Cardiac muscle cell (in vitro differentiated cells and primary cell): ENCODE results near the gene BEND7. TPM values are rescaled to one million over a fixed set of nuclear protein-coding genes. Genes with fewer than 3 reads are reported as not detected.

Experiments
- DNase-seq, 2 donors: peaks; one replicate each; pipeline versions ENCODE4 v3.0.0 to v3.0.0-alpha.2; 2010 to 2017; ENCODE audit warnings: low read depth in 1 of 2, low spot score in 1 of 2
- H3K27ac ChIP-seq: fragments of 200-600 bp; sonication (generic); 2 replicates; pipeline ENCODE4 v1.5.1; 2016
- H3K27me3 ChIP-seq: fragments of 200-600 bp; sonication (generic); 2 replicates; pipeline ENCODE4 v1.6.0; 2016; ENCODE audit warnings: control low read depth
- H3K36me3 ChIP-seq: fragments of 200-600 bp; sonication (generic); 2 replicates; pipeline ENCODE4 v1.5.1; 2016; ENCODE audit warnings: control low read depth
- H3K4me1 ChIP-seq: fragments of 200-600 bp; sonication (generic); 2 replicates; pipeline ENCODE4 v1.8.1; 2017; ENCODE audit warnings: low read depth, mild to moderate bottlenecking, mixed run types
- H3K4me3 ChIP-seq: fragments of 200-600 bp; sonication (generic); 2 replicates; pipeline ENCODE4 v1.5.1; 2016; ENCODE audit warnings: mild to moderate bottlenecking
- H3K9me3 ChIP-seq: fragments of 200-600 bp; sonication (generic); 2 replicates; pipeline ENCODE4 v1.5.1; 2017; ENCODE audit warnings: low read depth, mild to moderate bottlenecking, control low read depth
- polyA plus RNA-seq: library from polyadenylated mRNA; unstranded; fragments of >200 nt; fragmentation: Nextera tagmentation; extraction: Ambion mirVana; gene quantifications from 2 replicates; pipeline ENCODE4 v1.2.1, GENCODE V29; 2016
- total RNA-seq: library from RNA; depleted of rRNA; stranded (reverse); fragments of >200 nt; gene quantifications from 2 replicates; pipeline ENCODE4 v1.2.3, GENCODE V29; 2016
- TF ChIP-seq, protein P1 (sequence below): IDR thresholded peaks from 2 replicates; pipeline ENCODE4 v1.5.1; 2012; ENCODE audit warnings: low read depth, mild to moderate bottlenecking, low read length

BEND7 gene
- total and polyA plus RNA-seq, 2 experiments from 2014 or later: 10.7 to 10.8 TPM

DNA sequence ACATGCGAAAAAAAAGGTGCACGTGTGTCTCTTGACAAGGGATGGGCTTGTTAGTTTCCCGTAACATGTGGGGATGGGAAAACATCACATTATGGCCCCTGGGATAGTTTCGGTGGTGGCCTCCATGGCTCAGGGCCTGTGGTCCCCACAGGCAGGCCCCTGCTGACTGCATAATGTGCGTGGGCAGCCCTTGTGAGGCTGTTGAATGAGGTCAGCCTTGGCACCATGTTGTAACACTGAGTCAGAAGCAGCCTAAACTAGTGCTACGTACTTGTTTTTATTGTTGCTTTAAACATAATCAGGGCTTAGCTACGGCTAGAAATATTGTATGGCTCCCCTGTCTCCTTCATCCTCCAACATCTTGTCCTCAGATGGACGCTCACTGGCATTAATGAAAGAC is 80.6 kb downstream of the BEND7 start:
- no peaks in the 10 kb centered on the region for H3K4me1 ChIP-seq
- no peak overlapping the region for H3K4me3 ChIP-seq
- TF ChIP-seq, protein P1, sequence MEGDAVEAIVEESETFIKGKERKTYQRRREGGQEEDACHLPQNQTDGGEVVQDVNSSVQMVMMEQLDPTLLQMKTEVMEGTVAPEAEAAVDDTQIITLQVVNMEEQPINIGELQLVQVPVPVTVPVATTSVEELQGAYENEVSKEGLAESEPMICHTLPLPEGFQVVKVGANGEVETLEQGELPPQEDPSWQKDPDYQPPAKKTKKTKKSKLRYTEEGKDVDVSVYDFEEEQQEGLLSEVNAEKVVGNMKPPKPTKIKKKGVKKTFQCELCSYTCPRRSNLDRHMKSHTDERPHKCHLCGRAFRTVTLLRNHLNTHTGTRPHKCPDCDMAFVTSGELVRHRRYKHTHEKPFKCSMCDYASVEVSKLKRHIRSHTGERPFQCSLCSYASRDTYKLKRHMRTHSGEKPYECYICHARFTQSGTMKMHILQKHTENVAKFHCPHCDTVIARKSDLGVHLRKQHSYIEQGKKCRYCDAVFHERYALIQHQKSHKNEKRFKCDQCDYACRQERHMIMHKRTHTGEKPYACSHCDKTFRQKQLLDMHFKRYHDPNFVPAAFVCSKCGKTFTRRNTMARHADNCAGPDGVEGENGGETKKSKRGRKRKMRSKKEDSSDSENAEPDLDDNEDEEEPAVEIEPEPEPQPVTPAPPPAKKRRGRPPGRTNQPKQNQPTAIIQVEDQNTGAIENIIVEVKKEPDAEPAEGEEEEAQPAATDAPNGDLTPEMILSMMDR: no peak
- H3K36me3 ChIP-seq: no peaks in the 10 kb centered on the region
- H3K9me3 ChIP-seq: no peaks in the 10 kb centered on the region
- H3K27ac ChIP-seq: no peak overlapping the region
- DNase-seq: peak in 1 of 2 donors; percentile 46
- no peaks in the 10 kb centered on the region for H3K27me3 ChIP-seq

DNA sequence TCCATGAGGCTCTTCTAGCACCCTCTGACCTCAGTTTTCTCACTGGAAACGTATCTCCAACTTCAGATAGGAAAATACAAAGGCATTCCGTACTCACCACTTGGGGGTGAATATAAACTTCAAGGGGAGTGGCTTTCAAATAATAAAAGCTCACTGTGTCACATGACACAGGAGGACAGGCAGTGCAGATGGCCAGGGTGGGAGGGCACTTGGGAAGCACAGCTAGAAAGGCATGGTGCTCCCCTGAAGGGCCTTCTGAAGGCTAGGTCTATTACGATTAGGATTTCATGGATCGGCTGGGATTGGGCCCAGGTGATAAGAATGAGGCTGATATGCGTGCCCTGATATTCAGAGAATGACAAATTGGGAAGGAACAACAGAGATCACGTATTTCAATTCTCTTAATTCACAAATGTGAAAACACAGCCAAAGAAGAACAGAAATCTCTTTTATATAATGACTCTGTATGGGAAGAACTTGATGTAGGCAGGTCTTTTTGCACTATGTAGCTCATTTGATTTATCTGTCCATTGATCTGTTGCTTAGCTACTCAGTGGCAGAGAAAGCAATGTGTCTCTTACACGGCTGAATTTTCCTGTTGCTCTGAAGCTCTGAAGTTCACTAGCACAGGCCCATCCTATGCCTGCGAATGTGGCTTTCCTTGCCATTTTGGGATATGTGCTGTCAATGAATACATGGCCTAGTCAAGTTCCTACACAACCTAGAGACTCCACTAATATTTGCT is 83.0 kb downstream of the BEND7 start:
- Histone ChIP-seq H3K4me1 (no peaks in the 10 kb centered on the region), H3K27me3 (peaks cover 2% of the 10 kb centered on the region), H3K36me3 (no peaks in the 10 kb centered on the region), H3K9me3 (no peaks in the 10 kb centered on the region), H3K27ac (no peak overlapping the region), H3K4me3 (no peak overlapping the region)
- TF ChIP-seq, protein P1: no peak
- no peak for DNase-seq

DNA sequence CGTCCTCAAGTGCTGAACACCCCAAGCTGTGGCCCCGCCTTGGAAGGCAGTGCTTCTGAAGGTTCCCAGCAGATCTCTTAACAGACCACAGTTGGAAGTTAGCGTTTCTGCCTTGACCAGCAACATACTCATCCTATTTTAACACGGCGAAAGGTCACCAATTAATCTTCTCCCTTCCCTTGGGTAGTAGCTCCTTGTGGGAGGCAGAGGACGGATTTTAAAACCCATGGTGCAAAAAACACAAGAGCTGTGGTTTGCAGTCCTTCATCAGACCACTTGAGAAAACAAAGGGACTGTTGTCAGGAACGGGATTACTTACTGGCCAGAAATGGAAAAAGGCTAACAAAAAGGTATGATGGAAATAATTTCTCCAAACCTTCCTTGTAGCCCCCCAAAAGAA is 87.3 kb downstream of the BEND7 start:
- Histone ChIP-seq H3K36me3 (no peaks in the 10 kb centered on the region), H3K4me3 (no peak overlapping the region), H3K27ac (no peak overlapping the region), H3K4me1 (no peaks in the 10 kb centered on the region), H3K27me3 (peaks cover 41% of the 10 kb centered on the region), H3K9me3 (no peaks in the 10 kb centered on the region)
- TF ChIP-seq, protein P1: no peak
- DNase-seq: no peak

DNA sequence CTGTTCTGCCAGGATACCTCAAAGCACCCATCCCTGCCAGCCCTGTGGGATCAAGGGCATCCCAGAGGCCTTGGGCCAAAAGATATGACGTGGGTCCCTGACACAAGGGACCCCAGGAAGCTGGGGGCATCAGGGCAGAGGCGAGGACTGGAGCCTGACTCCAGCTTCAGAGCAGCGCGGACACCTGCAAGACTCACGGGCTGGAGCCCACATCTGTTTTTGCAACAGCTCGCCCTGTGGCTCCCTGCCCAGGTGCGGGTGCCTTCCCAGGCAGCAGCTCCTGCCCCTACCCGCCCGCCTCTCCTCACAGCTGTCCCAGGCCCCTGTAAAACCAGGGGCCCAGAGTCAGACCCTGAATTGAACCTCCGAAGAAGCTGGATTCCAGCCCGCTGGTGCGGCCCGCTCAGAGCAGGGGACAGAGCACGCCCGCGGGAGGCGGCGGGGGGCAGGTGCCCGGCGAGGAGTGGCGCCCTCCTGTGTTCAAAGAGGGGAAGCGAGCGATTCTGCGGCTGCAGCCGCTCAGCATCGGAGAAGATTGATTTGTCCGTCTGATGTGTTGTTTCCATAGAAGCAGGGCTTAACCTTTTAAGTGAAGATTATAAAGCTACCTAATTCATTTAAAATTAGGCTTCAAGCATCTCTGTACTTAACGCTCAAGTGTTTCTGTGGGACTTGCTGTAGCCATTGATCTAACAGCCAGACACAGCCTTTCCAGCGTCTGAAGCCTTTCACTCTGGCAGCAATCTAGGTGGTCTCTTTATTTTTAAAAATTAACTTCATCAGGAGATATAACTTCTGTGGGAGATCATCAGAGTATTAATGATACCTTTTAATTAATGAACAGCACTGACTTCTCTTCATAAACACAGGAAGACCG is 88.4 kb downstream of the BEND7 start:
- Histone ChIP-seq H3K27me3 (peaks cover 44% of the 10 kb centered on the region), H3K9me3 (no peaks in the 10 kb centered on the region), H3K36me3 (no peaks in the 10 kb centered on the region), H3K4me3 (peak overlapping the region; percentile 41), H3K4me1 (no peaks in the 10 kb centered on the region), H3K27ac (no peak overlapping the region)
- peak; percentile 40 to 80 for DNase-seq
- TF ChIP-seq, protein P1: peak; percentile 85

DNA sequence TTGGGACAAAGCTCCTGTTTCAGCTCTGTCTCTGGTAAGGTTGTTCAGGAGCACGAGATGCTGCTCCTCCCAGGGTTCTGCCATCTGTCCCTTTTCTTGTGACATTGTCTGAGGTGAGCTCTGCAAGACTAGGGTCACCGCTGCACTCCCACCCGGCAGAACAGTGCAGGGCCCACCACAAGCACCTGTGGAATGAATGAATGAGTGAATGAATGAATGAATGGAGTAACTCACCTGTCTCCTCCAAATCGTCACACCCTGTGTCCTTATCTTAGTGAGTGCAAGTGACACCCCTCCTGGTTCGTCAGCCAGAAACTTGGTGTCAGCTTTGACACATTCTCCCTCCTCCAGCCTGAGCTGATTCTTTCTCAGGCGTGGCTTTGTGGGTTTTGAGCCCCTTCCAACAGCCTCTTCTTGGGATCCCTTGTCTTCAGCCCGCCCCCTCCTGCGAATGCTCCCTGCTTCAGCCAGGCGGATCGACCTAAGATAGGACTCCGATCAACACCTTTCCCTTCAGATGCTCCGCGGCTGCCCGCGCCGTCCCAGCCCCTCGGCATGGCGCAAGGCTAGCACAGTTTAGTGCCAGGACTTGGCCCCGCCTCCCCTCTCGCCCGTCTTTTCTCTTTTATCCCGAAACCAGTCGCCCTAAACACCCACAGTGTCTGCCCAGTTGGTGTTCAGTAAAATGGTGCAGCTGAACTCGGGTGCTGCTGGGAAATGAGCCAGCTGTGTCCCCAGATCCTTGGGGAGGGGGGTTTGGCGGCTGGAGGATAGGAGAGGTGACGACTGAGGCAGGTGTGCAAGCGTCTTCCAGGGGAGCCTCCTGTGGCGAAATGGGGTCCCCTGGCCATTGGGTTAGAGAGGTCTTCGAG is 89.3 kb downstream of the BEND7 start:
- DNase-seq: peak; percentile 15 to 17
- Histone ChIP-seq H3K36me3 (no peaks in the 10 kb centered on the region), H3K9me3 (no peaks in the 10 kb centered on the region), H3K27ac (no peak overlapping the region), H3K27me3 (peaks cover 44% of the 10 kb centered on the region), H3K4me3 (peak overlapping the region; percentile 41), H3K4me1 (no peaks in the 10 kb centered on the region)
- TF ChIP-seq, protein P1: no peak
